HuH-7.5 (cell line): ENCODE data around the gene SSR4.

Experiments used
- DNase-seq: peaks from one replicate; pipeline ENCODE4 v3.0.0; 2011; ENCODE audit warnings: low spot score

The SSR4 gene

GRCh38 chrX:153769158-153769864 lies 25.2 kb upstream of the SSR4 start:
- DNase-seq = no peak

- DNase-seq = peak; percentile 4
Measured at GRCh38 chrX:153769865-153770600, 24.4 kb upstream of the SSR4 start.

- DNase-seq = peak; percentile 4
Measured at GRCh38 chrX:153770601-153771414, 23.7 kb upstream of the SSR4 start.

GRCh38 chrX:153771415-153772315 lies 22.8 kb upstream of the SSR4 start:
- DNase-seq = peak; percentile 3

GRCh38 chrX:153772316-153773217 lies 21.9 kb upstream of the SSR4 start:
- peak; percentile 1 for DNase-seq

GRCh38 chrX:153773218-153773611 lies 21.3 kb upstream of the SSR4 start:
- DNase-seq = peak; percentile 5

- DNase-seq = no peak
Measured at GRCh38 chrX:153773741-153774575, 20.5 kb upstream of the SSR4 start.

GRCh38 chrX:153774576-153775292 lies 19.7 kb upstream of the SSR4 start:
- peak; percentile 4 for DNase-seq

- DNase-seq = peak; percentile 10
Measured at GRCh38 chrX:153775293-153776119, 19.0 kb upstream of the SSR4 start.

GRCh38 chrX:153776120-153776599 lies 18.3 kb upstream of the SSR4 start:
- DNase-seq = peak; percentile 6

GRCh38 chrX:153776611-153777045 lies 17.8 kb upstream of the SSR4 start:
- peak; percentile 1 for DNase-seq

GRCh38 chrX:153777261-153778090 lies 17.0 kb upstream of the SSR4 start:
- no peak for DNase-seq

- DNase-seq = no peak
Measured at GRCh38 chrX:153778181-153778580, 16.3 kb upstream of the SSR4 start.

GRCh38 chrX:153778684-153779101 lies 15.8 kb upstream of the SSR4 start:
- DNase-seq = peak; percentile 64

- no peak for DNase-seq
Measured at GRCh38 chrX:153779891-153780677, 14.4 kb upstream of the SSR4 start.
